Fibroblast of mammary gland (primary cell): ENCODE results near the gene CCNO.

Experiments used
- DNase-seq: peaks from one replicate; pipeline ENCODE4 v3.0.0-alpha.2; 2010; ENCODE audit warnings: low read depth
- H3K4me3 ChIP-seq: 2 replicates; pipeline ENCODE4 v1.5.1; 2011; ENCODE audit warnings: low read depth, mild to moderate bottlenecking, low read length, moderate library complexity; ENCODE audit not compliant: control insufficient read depth
- CTCF ChIP-seq: conservative IDR thresholded peaks from 2 replicates; pipeline ENCODE4 v1.5.1; 2011; ENCODE audit warnings: low read depth, low read length, inconsistent platforms; ENCODE audit not compliant: control insufficient read depth, insufficient read depth

The CCNO gene

GRCh38 chr5:55230086-55230629 is 3.2 kb downstream of the CCNO start:
- H3K4me3 ChIP-seq, result no peak overlapping the region
- TF ChIP-seq CTCF, result no peak
- DNase-seq, result no peak

GRCh38 chr5:55227664-55228430 is 5.6 kb downstream of the CCNO start:
- DNase-seq, result no peak
- peak overlapping the region; percentile 31 for H3K4me3 ChIP-seq
- TF ChIP-seq CTCF, result no peak

DNA sequence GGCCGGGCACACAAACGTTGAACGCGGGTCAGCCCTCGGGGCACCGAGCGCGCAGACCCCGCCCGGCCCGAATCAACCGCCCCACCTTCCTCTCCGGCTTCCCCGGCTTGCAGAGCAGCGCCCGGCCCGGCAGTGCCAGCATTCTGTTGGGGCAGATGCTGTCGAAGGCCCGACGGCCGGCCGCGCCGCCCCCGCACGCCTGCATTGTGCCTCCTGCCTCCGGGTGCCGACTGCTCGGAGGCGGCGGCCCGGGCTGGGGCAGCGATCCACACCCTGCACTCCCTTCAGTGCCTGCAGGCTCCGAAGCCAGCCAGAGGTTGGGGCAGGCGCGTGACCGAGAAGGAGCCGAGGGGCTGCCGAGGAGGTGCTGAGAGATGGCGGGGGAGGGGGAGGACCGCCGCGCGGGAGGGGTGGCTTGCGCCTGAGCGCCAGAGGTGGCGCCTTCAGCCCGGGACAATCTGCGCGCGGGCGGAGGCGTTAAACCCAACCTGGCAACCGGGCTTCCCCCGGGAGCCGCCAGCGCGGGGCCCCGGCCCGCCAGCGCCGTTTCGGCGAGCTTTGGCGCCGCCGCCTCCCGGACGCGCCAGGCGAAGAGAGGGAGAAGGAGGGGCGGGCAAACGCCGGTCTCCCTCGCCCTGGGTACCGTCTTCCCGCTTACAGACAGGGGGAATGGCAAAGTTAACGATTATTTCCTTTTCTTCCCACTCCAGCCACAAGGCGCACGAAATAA is 6.3 kb downstream of the CCNO start, which contains the start of gene MCIDAS:
TSS of gene MCIDAS (minus strand) at position 382 of the 730 bp plus-strand sequence. CDS start at position 205, 177 bp downstream.
- H3K4me3 ChIP-seq, result peak within 1 kb of the TSS; percentile 31
- no peak for TF ChIP-seq CTCF
- peak; percentile 34 for DNase-seq

- H3K4me3 ChIP-seq, result peak overlapping the region; percentile 31
- TF ChIP-seq CTCF, result peak; percentile 50
- DNase-seq, result peak; percentile 45
These were observed 7.1 kb downstream of the CCNO start for GRCh38 chr5:55226027-55226933.

DNA sequence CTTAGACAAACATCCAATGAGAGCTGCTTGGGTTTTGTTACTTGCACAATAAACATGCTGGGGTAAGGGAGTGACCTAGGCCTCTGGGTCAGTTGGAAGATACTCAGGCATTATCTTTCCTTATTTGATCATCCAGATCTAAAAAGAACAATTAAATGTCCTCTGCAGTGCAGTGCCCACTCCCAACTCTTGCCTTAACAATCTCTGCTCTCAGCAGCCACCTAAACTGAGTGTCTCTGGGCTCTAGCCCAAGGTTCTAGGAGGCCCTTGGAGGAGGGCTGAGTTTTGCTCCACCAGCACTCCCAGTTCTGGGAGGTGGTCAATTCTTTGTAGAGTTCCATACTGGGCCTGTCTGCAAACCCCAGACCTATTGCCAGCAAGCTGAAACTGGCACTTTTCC is 8.1 kb downstream of the CCNO start:
- TF ChIP-seq CTCF, result no peak
- H3K4me3 ChIP-seq, result no peak overlapping the region
- no peak for DNase-seq

- no peak for DNase-seq
- TF ChIP-seq CTCF, result no peak
These were observed 9.6 kb downstream of the CCNO start for GRCh38 chr5:55223812-55224240.

More at GRCh38 chr5:55223812-55224240, 9.6 kb downstream of the CCNO start:
- H3K4me3 ChIP-seq, result no peak overlapping the region
